ENCODE data around the gene HOXB1.

DNA sequence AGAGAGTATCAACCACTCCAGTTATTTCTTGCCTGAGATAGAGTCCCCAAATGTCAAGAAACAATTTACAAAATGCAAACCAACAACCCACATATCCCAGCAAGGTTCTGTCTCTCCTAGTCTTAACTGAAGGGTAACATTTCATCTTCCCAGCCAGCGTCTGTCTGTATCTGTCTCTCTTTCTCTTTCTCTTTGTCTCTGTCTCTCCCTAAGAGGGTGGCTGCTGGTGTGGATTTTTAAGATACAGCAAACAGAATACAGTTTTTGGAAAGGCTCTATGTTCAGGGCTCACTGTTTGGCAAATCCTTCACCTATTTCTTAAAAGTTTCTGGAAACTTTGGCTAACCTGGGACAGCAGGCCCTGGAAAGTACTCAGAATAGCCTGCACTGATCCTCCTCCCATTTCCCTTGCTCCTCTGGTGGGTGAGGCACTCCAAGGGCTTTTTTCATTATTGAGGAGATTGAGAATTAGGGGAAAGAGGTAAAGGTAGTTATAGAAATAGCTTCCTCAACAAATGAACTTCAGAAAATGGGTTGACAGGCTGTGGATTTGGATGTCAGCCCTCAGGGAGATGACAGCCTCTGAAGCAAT lies 41.1 kb upstream of the HOXB1 start:
- TF ChIP-seq, protein P1, sequence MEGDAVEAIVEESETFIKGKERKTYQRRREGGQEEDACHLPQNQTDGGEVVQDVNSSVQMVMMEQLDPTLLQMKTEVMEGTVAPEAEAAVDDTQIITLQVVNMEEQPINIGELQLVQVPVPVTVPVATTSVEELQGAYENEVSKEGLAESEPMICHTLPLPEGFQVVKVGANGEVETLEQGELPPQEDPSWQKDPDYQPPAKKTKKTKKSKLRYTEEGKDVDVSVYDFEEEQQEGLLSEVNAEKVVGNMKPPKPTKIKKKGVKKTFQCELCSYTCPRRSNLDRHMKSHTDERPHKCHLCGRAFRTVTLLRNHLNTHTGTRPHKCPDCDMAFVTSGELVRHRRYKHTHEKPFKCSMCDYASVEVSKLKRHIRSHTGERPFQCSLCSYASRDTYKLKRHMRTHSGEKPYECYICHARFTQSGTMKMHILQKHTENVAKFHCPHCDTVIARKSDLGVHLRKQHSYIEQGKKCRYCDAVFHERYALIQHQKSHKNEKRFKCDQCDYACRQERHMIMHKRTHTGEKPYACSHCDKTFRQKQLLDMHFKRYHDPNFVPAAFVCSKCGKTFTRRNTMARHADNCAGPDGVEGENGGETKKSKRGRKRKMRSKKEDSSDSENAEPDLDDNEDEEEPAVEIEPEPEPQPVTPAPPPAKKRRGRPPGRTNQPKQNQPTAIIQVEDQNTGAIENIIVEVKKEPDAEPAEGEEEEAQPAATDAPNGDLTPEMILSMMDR (IDR thresholded peaks at IDR 0.05), result no peak
- TF ChIP-seq POLR2AphosphoS5 (IDR thresholded peaks at IDR 0.05), result no peak
- no peak for TF ChIP-seq POLR2A (IDR thresholded peaks at IDR 0.05)

All from upper lobe of left lung (tissue), 4 donors.